ENCODE measurements around the gene NFIX. TPM values are rescaled to one million over a fixed set of nuclear protein-coding genes. Genes with fewer than 3 reads are reported as not detected.

NFIX gene
- total RNA-seq, 1 donor from 2014 or later, result 8.4 TPM

- H3K4me1 Mint-ChIP-seq (ENCODE audit: low read depth, unreplicated experiment), result peaks cover 15% of the 10 kb centered on the region
- no peaks in the 10 kb centered on the region for H3K27me3 Mint-ChIP-seq (ENCODE audit: low read depth, unreplicated experiment)
- Histone ChIP-seq H3K9me3 (ENCODE audit: insufficient read depth, low read depth, low read length) (no peaks in the 10 kb centered on the region), H3K36me3 (ENCODE audit: insufficient read depth, low read length) (peaks cover 37% of the 10 kb centered on the region), H2AFZ (ENCODE audit: low read depth, low read length) (no peak overlapping the region), H3K27ac (ENCODE audit: low read depth, low read length) (peak overlapping the region; percentile 14), H3K9ac (ENCODE audit: low read length) (peak overlapping the region; percentile 10), H3K4me3 (ENCODE audit: insufficient read depth, low read depth, low read length) (no peak overlapping the region), H3K4me2 (ENCODE audit: low read length) (peak overlapping the region; percentile 34), H3K79me2 (ENCODE audit: insufficient read depth, low read length) (peaks cover 53% of the 10 kb centered on the region), H4K20me1 (ENCODE audit: insufficient read depth, low read length) (peaks cover 42% of the 10 kb centered on the region), H3K27me3 (ENCODE audit: insufficient read depth, low read length) (no peaks in the 10 kb centered on the region), H3K4me1 (ENCODE audit: insufficient read depth, low read length) (peaks cover 28% of the 10 kb centered on the region)
- TF ChIP-seq, protein P1, sequence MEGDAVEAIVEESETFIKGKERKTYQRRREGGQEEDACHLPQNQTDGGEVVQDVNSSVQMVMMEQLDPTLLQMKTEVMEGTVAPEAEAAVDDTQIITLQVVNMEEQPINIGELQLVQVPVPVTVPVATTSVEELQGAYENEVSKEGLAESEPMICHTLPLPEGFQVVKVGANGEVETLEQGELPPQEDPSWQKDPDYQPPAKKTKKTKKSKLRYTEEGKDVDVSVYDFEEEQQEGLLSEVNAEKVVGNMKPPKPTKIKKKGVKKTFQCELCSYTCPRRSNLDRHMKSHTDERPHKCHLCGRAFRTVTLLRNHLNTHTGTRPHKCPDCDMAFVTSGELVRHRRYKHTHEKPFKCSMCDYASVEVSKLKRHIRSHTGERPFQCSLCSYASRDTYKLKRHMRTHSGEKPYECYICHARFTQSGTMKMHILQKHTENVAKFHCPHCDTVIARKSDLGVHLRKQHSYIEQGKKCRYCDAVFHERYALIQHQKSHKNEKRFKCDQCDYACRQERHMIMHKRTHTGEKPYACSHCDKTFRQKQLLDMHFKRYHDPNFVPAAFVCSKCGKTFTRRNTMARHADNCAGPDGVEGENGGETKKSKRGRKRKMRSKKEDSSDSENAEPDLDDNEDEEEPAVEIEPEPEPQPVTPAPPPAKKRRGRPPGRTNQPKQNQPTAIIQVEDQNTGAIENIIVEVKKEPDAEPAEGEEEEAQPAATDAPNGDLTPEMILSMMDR (IDR thresholded peaks at IDR 0.05; ENCODE audit: insufficient read depth, low read depth, low read length), result no peak
- no peak for TF ChIP-seq EZH2 (IDR thresholded peaks at IDR 0.05; ENCODE audit: insufficient read depth, low read length)
- no peak for DNase-seq (ENCODE audit: low read depth)
- H3K27ac Mint-ChIP-seq (ENCODE audit: unreplicated experiment), result no peak overlapping the region
- peak overlapping the region; percentile 64 for H3K4me3 Mint-ChIP-seq (ENCODE audit: unreplicated experiment)
- no peaks in the 10 kb centered on the region for H3K9me3 Mint-ChIP-seq (ENCODE audit: unreplicated experiment)
- peaks cover 12% of the 10 kb centered on the region for H3K36me3 Mint-ChIP-seq (ENCODE audit: low read depth, unreplicated experiment)
- FAIRE-seq, result no peak
These were observed 47.3 kb upstream of the NFIX start for GRCh38 chr19:12947702-12948611.

DNA sequence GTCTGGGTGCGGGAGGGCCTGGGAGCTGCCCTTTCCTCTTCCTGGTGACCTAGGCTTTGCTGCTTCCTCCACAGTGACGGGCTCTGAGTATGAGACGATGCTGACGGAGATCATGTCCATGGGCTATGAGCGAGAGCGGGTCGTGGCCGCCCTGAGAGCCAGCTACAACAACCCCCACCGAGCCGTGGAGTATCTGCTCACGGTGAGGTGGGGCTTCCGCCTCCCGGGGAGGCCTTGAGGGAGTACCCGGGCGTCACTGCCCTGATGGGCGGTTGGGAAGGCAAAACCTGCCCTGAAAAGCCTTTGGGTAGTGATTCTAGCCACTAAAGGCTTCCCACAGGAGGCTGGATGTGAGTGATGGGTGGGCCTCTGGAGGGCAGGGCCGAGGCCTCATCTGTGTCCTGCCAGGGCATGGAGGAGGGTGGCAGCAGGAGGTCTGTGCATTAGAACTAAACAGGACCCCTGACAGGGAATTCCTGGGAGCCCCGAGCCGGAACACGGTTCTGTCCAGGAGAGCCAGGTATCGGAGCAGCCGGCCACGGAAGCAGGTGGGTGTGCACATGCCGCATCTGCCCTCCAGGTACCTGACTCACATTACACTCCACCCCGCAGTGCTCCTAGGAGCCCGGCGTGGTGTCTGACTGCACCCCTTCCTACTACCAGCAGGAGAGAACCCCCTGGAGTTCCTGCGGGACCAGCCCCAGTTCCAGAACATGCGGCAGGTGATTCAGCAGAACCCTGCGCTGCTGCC is 46.5 kb upstream of the NFIX start:
- peaks cover 34% of the 10 kb centered on the region for H4K20me1 ChIP-seq (ENCODE audit: insufficient read depth, low read length)
- TF ChIP-seq, protein P1 (IDR thresholded peaks at IDR 0.05; ENCODE audit: insufficient read depth, low read depth, low read length), result no peak
- no peak for TF ChIP-seq EZH2 (IDR thresholded peaks at IDR 0.05; ENCODE audit: insufficient read depth, low read length)
- H3K79me2 ChIP-seq (ENCODE audit: insufficient read depth, low read length), result peaks cover 53% of the 10 kb centered on the region
- H3K4me1 ChIP-seq (ENCODE audit: insufficient read depth, low read length), result peaks cover 31% of the 10 kb centered on the region
- FAIRE-seq (no peak), DNase-seq (ENCODE audit: low read depth) (no peak)
- no peak overlapping the region for H2AFZ ChIP-seq (ENCODE audit: low read depth, low read length)
- Mint-ChIP-seq H3K9me3 (ENCODE audit: unreplicated experiment) (no peaks in the 10 kb centered on the region), H3K27ac (ENCODE audit: unreplicated experiment) (no peak overlapping the region), H3K27me3 (ENCODE audit: low read depth, unreplicated experiment) (no peaks in the 10 kb centered on the region), H3K4me3 (ENCODE audit: unreplicated experiment) (peak overlapping the region; percentile 54), H3K4me1 (ENCODE audit: low read depth, unreplicated experiment) (peaks cover 7% of the 10 kb centered on the region), H3K36me3 (ENCODE audit: low read depth, unreplicated experiment) (peaks cover 12% of the 10 kb centered on the region)
- H3K4me2 ChIP-seq (ENCODE audit: low read length), result no peak overlapping the region
- H3K27ac ChIP-seq (ENCODE audit: low read depth, low read length), result no peak overlapping the region
- no peak overlapping the region for H3K9ac ChIP-seq (ENCODE audit: low read length)
- no peak overlapping the region for H3K4me3 ChIP-seq (ENCODE audit: insufficient read depth, low read depth, low read length)
- H3K36me3 ChIP-seq (ENCODE audit: insufficient read depth, low read length), result peaks cover 30% of the 10 kb centered on the region
- no peaks in the 10 kb centered on the region for H3K27me3 ChIP-seq (ENCODE audit: insufficient read depth, low read length)
- no peaks in the 10 kb centered on the region for H3K9me3 ChIP-seq (ENCODE audit: insufficient read depth, low read depth, low read length)

Measured in astrocyte (in vitro differentiated cells and primary cell).